HG03045 (cell line): Measurements from ENCODE around the gene TAF1B.
"Not testable (repeated sequence)": the region's sequence is repeated elsewhere in the genome, so short reads cannot be mapped to it uniquely, and the experiment has no call there.

Experiments
- ATAC-seq: cut with Tn5 transposase; IDR thresholded peaks from one replicate; pipeline ENCODE4 v1.9.1; 2021; ENCODE audit warnings: mild to moderate bottlenecking, moderate library complexity; ENCODE audit not compliant: unreplicated experiment

TAF1B gene

GRCh38 chr2:9826208-9826607 lies 17.1 kb upstream of the TAF1B start:
- no peak for ATAC-seq

GRCh38 chr2:9830685-9831410 lies 12.4 kb upstream of the TAF1B start:
- no peak for ATAC-seq

- no peak for ATAC-seq
Measured at GRCh38 chr2:9831670-9832069, 11.6 kb upstream of the TAF1B start.

DNA sequence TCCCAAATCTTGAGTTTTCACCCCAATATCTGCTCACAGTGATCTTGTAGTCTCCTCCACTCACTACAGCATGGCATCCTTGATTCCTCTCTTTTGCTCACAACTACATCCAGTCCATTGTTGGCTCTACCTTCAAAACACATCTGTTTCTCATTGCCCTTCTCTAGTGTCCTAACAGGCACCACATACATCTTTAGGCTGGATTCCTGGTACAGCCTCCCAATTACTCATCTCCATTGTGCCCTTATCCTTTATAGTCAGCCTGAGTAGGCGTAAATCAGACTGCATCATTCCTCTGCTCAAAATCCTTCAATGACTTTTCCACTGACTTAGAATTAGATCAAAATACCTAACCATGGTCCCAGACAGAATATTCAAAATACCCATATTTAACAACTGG lies 10.7 kb upstream of the TAF1B start:
- no peak for ATAC-seq

DNA sequence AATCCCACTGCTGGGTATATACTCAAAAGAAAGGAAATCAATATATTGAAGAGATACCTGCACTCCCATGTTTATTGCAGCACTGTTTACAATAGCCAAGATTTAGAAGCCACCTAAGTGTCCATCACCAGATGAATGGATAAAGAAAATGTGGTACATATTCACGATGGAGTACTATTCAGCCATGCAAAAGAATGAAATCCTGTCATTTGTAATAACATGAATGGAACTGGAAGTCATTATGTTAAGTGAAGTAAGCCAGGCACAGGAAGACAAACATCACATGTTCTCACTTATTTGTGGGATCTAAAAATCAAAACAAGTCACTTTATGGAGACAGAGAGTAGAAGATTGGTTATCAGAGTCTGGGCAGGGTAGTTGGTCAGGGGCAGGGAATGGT lies 8.2 kb upstream of the TAF1B start:
- ATAC-seq = not testable (repeated sequence)

GRCh38 chr2:9836074-9836473 lies 7.2 kb upstream of the TAF1B start:
- ATAC-seq = no peak

GRCh38 chr2:9836517-9836916 lies 6.8 kb upstream of the TAF1B start:
- no peak for ATAC-seq

DNA sequence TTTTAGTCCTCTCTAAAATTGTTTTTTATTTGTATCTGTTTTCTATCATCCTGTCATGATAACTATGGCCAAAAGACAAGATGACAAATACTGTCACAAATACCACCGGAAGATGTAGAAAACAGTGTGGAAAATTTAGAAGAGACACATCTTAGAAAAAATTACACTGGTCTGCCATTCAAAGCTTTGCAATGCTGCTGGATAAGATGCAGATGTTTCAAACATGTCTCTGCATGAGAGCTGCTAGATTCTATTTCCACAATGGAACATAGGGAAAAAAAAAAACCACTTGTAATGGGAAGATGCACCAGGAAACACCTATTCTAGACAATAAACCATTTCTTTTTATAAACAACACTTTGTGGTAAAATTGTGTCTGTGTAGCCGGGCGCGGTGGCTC lies 5.8 kb upstream of the TAF1B start:
- no peak for ATAC-seq

- no peak for ATAC-seq
Measured at GRCh38 chr2:9838391-9838790, 4.9 kb upstream of the TAF1B start.

DNA sequence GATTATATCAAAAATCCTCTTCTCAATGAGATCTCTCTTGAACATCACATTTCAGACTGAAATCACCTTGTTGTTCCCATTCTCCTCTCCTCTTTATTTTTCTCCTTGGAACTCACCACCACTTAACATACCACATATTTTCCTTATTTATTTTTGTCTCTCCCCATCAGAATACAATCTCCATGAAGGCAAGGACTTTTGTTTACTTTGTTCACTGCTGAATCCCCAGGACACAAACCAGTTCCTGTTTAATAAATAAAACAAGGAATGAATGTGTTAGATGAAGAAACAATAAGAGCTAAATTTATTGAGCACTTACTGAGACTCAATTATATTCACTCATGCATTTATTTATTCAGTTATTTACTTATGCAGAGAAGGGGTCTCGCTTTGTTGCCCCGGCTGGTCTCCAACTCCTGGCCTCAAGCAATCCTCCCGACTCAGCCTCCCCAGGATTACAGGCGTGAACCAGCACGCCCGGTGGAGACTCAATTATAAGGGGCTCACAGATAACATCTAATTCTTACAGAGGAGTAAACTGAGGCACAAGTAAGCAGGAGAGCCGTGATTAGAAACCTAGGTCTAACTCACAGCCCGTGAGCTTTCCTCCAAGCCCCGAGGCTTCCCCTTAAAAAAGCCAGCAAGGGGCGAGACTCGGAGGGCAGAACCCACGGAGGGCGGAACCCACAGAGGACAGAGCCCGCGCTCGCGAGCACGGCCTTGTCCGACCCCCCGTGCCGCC lies 616 bp upstream of the TAF1B start:
- ATAC-seq = no peak

GRCh38 chr2:9844036-9844483 lies 786 bp downstream of the TAF1B start:
- no peak for ATAC-seq

DNA sequence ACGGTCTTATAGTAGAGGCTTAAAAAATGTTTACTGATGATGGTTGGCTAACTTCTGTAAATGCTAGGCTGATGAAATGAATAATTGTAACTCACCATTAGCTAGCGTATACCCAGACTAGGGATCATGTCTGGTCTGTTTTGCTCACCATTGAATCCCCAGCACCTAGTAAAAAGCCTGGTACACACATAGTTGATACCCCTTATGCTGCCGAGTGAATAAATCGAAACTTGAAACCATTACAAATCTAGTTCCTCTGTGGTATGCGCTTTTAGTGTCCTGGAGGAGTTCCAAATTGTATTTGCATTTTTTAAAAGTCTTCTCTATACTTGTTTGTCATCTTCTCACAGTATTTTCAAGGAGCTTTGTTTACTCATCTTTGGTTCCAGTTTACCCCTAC lies 1.3 kb downstream of the TAF1B start:
- ATAC-seq = no peak

DNA sequence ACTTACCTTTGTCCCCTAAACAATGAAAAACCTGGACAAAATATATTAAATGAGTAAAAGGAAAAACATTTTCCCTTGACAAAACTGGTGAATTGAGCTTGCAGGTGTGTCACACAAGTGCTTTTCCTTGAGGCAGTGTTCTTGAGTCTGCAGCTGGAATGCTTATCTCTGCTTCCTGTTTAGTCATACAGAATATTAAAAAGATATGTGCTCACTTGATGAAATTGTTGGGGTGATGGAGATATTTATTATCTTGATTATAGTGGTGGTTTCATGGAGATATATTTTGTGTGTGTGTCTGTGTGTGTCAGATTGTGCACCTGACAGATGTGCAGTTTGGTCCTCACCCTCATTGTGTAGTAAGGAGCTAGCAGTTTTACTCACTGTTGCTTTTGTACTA lies 3.3 kb downstream of the TAF1B start:
- ATAC-seq = no peak

DNA sequence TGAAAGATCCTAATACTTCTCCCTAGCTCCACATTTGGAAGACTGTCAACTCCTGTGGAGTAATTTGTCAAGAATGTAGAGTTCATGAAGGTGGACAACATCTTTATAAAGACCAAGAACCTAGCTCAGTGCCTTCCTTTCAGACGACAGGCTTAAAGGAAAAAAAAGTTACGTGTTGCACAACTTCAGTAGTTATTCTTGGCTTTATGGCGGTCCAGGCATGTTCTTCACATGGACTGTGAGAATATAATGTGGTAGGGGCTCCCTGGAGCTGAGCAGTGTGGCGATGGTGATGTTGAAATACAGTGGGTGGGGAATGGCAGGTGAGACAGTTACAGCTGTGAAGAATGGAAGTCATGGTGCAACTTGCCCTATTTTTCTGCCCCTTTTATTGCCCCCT lies 3.9 kb downstream of the TAF1B start:
- ATAC-seq = no peak

DNA sequence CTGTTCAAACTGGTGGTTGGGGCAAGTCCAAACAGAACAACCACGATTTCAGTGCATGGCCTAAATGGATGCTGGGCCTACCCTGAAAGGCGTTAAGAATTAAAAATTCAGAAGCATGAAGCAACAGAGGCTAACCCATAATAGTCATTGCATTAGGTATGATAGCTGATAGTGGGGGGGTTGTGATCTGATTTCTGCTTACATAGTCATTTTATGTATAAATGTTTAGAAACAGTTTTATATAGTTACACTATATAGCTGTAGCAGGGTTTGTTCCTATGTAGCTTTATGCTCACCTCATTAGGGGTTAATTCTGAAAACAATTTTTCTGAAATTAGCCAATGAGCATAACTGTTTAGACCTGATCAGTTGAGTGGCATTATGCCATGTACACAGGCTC lies 9.6 kb downstream of the TAF1B start:
- no peak for ATAC-seq

GRCh38 chr2:9857814-9858729 lies 14.8 kb downstream of the TAF1B start:
- ATAC-seq = no peak

GRCh38 chr2:9858730-9859068 lies 15.4 kb downstream of the TAF1B start:
- ATAC-seq = no peak

DNA sequence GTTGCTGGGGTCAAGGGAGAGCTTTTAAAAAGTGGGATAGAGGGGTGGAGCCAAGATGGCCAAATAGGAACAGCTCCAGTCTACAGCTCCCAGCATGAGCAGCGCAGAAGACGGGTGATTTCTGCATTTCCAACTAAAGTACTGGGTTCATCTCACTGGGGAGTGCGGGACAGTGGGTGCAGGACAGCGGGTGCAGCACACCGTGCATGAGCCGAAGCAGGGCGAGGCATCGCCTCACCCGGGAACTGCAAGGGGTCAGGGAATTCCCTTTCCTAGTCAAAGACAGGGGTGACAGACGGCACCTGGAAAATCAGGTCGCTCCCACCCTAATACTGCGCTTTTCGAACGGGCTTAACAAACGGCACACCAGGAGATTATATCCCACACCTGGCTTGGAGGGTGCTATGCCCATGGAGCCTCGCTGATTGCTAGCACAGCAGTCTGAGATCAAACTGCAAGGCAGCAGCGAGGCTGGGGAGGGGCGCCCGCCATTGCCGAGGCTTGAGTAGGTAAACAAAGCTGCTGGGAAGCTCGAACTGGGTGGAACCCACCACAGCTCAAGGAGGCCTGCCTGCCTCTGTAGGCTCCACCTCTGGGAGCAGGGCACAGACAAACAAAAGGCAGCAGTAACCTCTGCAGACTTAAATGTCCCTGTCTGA lies 17.8 kb downstream of the TAF1B start:
- ATAC-seq = not testable (repeated sequence)

- ATAC-seq = no peak
Measured at GRCh38 chr2:9867881-9868280, 24.6 kb downstream of the TAF1B start.

DNA sequence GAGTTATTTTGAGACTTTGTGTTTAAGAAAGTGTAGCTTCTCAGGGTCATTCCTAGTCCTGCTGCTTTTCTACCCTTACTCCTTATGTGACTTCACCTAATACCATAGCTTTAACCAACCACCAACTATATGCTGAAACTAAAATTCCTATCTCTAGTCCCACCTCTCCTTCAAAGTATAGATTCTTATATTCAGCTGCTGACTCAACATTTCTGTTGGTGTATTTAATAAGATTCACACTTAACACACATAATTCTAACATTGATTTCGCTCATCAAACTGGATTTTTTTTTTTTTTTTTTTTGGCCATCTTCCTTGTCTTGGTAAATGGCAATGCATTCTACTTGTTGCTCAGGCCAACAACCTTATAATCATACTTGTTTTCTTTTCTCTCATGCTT lies 30.1 kb downstream of the TAF1B start:
- ATAC-seq = no peak

DNA sequence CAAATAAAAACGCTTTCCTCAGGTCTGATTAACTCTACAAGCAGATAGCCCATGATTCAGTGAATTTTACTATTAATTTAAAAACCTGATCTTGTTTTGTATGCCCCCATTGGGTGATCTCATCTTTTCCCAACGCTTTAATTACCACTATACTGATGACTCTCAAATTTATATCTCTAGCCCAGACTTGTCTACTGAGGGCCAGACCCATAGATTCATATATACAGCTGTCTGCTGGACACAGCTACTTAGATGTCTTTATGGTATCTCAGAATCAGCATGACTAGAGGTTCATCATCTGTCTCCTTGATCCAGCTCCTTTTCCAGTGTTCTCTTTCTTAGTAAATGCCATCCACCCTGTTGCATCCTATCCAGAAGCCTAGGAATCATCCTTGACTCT lies 33.8 kb downstream of the TAF1B start:
- ATAC-seq = no peak
